Tongue (tissue), 2 donors: ENCODE data around the gene TMC2. TPM values are rescaled to one million over a fixed set of nuclear protein-coding genes. Genes with fewer than 3 reads are reported as not detected.

ENCODE experiments used
- DNase-seq: peaks from one replicate; pipeline ENCODE4 v3.0.0-alpha.2; 2015
- total RNA-seq: library from RNA; depleted of rRNA; stranded (reverse); fragments of >200 nt; gene quantifications from one replicate; pipeline ENCODE4 v1.2.3, GENCODE V29; 2014

Gene TMC2
- total RNA-seq, 1 donor from 2014 or later: not detected

GRCh38 chr20:2578475-2579192, 42.3 kb downstream of the TMC2 start:
- no peak for DNase-seq

DNA sequence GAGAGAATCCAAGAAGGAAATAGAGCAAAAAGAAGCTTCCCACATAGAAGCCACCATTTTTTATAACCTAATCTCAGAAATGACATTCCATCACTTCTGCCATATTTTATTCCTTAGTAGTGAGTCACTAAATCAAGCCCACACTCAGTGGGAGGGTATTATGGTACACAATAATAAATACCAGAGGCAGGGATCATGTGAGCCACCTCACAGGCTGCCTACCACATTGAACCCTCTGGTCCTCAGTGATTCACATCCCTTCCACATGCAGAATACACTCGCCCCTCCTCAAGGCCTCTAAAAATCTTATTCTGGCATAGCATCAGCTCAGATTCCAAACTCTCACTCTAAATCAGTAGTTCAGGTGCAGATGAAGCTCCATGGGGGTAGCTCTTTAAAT, 49.4 kb downstream of the TMC2 start:
- DNase-seq: no peak

- no peak for DNase-seq
Measured at GRCh38 chr20:2593756-2594155, 57.4 kb downstream of the TMC2 start.

DNA sequence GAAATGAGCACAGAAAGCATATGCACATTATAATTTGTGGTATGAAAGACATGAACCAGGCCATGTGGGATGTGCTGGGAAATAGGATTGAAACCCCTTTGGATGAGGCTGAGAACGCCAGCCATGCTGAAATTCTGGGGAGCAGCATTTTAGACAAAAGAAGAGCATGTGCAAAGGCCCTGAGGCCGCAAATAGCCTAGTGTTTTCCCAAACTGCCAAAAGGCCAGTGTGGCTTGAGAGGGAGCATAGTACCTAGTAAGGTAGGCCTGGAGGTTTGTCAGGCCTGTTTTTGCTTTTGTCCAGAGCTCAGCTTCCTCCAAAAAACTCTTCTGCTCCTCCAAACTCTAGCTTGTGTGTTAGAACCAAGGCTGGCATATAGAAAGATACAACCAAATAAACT, 58.7 kb downstream of the TMC2 start:
- no peak for DNase-seq

- no peak for DNase-seq
Measured at GRCh38 chr20:2596673-2597279, 60.4 kb downstream of the TMC2 start.

- DNase-seq: peak; percentile 79
Measured at GRCh38 chr20:2599288-2600006, 63.1 kb downstream of the TMC2 start.

DNA sequence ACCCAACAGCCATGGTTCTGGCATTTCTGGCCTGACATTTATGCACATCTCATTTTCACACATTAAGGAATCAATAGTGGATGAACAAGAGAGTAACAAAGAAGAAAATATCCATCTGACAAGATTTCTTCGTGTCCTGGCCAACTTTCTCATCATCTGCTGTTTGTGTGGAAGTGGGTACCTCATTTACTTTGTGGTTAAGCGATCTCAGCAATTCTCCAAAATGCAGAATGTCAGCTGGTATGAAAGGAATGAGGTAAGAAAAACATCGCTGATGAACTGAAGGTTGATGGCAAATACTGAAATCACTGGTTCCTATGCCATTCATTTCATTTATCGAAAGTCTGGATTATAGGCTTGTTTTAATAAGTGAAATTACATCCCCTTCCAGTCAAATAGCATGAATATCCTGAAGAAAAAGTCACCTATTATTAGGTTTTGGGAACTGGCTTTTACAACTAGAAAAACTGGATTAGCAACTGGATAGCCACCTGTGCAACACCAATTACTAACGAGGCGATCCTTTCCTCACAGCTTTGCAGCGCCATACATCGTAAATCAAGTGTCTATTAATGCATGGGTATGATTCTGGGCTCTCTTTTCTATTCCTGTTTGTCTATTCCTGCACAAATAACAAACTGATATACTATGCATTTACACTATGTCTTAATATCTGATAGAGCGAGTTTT, 65.8 kb downstream of the TMC2 start:
- no peak for DNase-seq

DNA sequence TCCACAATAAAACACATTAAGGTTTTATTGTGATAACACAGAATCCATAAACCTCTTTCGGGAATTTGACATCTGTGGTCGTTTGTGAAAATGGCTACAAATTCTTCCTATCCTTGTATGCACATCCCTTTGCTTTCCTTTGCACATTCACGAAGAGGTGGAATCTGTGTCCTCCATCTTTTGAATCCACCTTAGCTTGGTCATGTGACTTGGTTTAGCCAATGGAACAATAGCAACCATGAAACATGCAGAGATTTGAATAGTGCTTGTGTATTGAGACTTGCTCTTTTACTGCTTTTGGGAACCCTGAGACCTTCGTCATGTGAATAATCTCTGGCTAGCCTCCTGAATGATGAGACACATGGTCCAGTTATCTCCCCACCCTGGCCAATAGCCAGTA, 66.4 kb downstream of the TMC2 start:
- DNase-seq: no peak

DNA sequence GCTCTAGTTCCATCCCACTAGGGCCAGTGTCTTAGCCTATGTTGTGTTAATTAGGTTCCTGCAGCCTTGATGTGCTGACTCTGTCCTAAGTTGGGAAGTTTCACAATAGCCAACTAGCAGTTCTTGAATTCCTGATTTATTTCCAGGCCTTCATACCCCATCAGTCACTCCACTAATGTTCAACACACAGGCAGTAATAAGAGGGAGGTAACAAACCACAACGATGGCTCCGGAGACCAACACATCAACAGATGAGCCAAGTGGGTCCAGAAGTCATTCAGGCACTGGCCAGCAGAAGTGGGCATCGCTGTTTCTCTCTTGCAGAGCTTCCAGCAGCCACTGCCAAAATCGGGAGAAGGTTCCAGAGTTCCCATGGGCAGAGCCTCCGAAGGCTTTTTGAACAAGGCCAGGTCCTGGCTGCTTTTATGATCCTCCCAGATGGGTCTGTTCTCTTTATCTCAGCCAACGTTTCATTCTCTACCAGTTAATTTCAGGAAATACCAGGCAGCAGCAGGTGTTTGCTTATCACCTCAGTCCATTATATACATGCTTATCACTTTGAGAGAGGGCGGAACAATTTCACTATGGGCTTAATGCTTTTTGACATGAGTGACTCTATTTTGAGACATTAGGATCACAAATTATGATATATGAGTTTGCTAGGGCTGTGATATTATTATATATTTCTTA, 67.6 kb downstream of the TMC2 start:
- no peak for DNase-seq

DNA sequence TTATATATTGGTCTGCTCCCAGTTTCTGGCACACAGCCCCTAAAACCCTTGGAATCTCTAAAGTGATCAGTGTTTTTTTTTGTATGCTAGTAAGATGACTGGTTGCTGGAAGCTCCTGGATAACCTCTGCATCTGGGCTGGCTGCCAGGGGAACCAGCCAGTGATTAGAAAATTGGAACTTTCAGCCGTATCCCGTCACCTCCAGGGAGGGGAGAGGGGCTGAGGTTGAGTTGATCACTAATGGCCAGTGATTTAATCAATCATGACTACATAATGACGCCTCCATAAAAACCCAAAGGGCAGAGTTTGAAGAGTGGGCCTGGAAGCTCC, 68.1 kb downstream of the TMC2 start:
- DNase-seq: no peak

DNA sequence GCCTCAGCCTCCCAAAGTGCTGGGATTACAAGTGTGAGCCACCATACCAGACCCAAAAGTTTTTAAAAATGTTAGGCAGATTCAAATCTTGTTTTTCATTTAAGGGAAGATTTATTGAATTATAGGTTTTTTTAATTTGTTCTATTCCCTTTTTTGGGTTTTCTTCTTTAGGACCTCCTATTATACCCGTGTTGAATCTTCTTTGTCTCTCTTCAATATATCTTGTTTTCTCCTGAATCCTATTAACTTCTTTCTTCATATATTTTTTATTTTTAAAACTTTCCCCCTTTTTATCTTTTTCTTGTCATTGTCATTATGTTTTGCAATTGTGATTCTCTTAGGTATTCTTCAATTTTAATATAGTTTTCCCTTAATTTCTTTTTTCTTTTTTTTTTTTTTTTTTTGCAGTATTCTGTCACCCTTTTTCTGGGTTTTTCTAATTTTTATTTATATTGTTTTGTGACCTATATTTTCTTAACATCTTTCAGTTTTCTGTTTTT, 70.2 kb downstream of the TMC2 start:
- DNase-seq: no peak

DNA sequence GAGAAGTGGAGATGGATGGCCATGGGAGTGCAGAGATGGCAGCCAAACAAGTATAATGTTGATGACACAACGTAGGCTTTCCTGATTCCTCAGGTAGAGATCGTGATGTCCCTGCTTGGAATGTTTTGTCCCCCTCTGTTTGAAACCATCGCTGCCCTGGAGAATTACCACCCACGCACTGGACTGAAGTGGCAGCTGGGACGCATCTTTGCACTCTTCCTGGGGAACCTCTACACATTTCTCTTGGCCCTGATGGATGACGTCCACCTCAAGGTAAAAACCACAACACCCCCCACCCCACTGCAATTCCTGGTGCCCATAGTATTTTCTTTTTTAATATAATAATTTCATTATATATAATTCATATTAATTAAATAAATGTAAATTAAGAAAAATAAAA, 74.0 kb downstream of the TMC2 start:
- no peak for DNase-seq

- DNase-seq: no peak
Measured at GRCh38 chr20:2610941-2611720, 74.8 kb downstream of the TMC2 start.

- no peak for DNase-seq
Measured at GRCh38 chr20:2612073-2612472, 75.7 kb downstream of the TMC2 start.

DNA sequence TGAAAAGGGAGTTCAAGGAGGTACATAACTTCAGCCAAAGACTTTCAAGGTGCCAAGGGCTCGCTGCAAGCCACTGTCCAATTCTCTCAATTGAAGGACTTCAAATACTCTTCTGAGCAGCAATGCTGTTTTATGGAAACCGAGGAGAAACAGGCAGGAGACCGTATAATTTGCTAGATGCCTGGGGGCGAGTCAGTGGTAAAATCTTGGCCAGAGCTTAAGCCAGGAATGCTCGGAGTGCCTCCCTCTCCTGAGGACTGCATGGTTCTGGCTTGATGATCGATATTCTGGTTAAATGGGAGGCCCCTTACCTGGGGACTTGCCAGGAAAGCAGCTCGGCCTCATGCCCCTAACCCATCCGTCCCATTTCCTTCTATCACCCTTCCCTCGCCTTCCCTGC, 80.3 kb downstream of the TMC2 start:
- DNase-seq: no peak

DNA sequence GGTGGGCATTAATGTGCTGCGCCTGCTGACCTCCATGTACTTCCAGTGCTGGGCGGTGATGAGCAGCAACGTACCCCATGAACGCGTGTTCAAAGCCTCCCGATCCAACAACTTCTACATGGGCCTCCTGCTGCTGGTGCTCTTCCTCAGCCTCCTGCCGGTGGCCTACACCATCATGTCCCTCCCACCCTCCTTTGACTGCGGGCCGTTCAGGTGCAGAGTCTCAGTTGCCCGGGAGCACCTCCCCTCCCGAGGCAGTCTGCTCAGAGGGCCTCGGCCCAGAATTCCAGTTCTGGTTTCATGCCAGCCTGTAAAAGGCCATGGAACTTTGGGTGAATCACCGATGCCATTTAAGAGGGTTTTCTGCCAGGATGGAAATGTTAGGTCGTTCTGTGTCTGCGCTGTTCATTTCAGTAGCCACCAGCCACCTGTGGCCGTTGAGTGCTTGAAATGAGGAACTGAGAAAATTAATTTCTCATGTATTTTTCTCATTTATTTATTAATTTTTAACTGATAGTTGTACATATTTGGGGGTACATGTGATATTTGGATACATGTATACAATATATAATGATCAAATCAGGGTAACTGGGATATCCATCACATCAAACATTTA, 80.8 kb downstream of the TMC2 start:
- DNase-seq: no peak

- no peak for DNase-seq
Measured at GRCh38 chr20:2618815-2619214, 82.4 kb downstream of the TMC2 start.

GRCh38 chr20:2619337-2619736, 83.0 kb downstream of the TMC2 start:
- no peak for DNase-seq

- no peak for DNase-seq
Measured at GRCh38 chr20:2619961-2620595, 83.7 kb downstream of the TMC2 start.

GRCh38 chr20:2624190-2624589, 87.8 kb downstream of the TMC2 start:
- DNase-seq: no peak

DNA sequence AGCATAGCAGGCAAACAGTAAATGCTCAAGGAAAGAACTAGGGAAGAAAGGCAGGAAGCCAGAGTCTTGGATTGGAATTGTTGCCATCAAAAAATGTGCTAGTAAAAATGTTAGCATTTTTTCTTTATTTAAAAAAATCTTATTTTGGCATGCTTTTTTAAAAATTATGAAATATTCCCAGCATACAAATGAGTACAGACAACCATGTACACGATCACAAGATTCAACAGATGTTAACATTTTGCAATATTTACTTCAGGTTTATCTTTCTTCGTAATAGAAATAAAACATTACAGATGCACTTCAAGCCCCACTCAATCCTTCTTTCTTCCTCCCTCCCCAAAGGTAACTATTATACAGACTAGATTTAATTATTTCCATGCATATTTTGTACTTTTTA, 88.7 kb downstream of the TMC2 start:
- DNase-seq: no peak
